ENCODE data around the gene SFXN5.
A peak's percentile ranks its signal among the peaks of the same experiment; 100 is the strongest.

SFXN5 gene

DNA sequence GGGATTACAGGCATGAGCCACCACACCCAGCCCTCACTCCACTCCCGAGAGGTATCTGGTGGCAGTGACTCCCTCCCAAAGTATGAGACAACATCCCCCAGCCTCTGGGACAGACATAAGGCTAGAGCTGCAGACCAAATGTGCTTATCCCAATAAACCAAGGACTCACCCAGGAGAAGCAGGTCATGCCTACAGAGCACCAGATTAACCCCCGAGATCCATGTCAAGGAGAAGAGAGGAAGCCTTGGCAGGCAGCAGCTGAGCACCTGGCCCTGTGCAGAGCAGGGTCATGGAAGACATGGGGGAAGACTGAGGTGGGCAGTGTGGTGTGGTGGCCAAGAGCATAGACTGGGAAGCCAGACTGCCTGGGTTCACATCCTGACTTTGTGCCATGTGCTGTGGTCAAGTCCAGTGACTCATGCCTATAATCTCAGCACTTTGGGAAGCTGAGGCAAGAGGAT lies 34.0 kb upstream of the SFXN5 start:
- no peaks in the 10 kb centered on the region for H3K9me3 ChIP-seq (ENCODE audit: control insufficient read depth, insufficient read depth, low read depth, low read length)
- H3K27ac ChIP-seq (ENCODE audit: extremely low read depth, low read depth, low read length), result no peak overlapping the region
- peaks cover 13% of the 10 kb centered on the region for H3K4me1 ChIP-seq (ENCODE audit: control insufficient read depth, insufficient read depth, low read length)
- no peak overlapping the region for H3K4me3 ChIP-seq (ENCODE audit: low read depth, low read length)
- ChIA-PET CTCF (interaction anchor here (0.6 to 2.3 kb wide), 2 partner anchors 20 to 74 kb away, joined by 10 to 11 read pairs; no protein-coding TSS in a partner anchor), POLR2A (no interaction called here)
- peaks cover 0 to 45% of the 10 kb centered on the region in 2 experiments; a peak in 1 of 3 replicates for H3K36me3 ChIP-seq (ENCODE audit: control insufficient read depth in 2 of 2, insufficient read depth in 1 of 2, low read length in 2 of 2)
- no peak for TF ChIP-seq ZNF214 (tag by site-specific recombination; IDR thresholded peaks at IDR 0.05; ENCODE audit: borderline replicate concordance)
- no peak for TF ChIP-seq ZNF768 (tag by site-specific recombination; IDR thresholded peaks at IDR 0.05)
- TF ChIP-seq ZNF596 (tag by site-specific recombination; IDR thresholded peaks at IDR 0.05), result no peak
- TF ChIP-seq ZNF23 (tag by site-specific recombination; IDR thresholded peaks at IDR 0.05; ENCODE audit: borderline replicate concordance), result no peak
- no peak for TF ChIP-seq ZNF211 (tag by site-specific recombination; IDR thresholded peaks at IDR 0.05; ENCODE audit: low read depth)
- no peak for TF ChIP-seq ZNF248 (tag by site-specific recombination; IDR thresholded peaks at IDR 0.05)
- TF ChIP-seq ZBTB17 (tag by site-specific recombination; IDR thresholded peaks at IDR 0.05), result no peak
- no peak for TF ChIP-seq ZNF660 (tag by site-specific recombination; IDR thresholded peaks at IDR 0.05)
- no peak for TF ChIP-seq KLF8 (tag by site-specific recombination; IDR thresholded peaks at IDR 0.05)
- TF ChIP-seq ZNF658 (tag by site-specific recombination; IDR thresholded peaks at IDR 0.05), result no peak
- no peak for TF ChIP-seq ZNF670 (tag by site-specific recombination; IDR thresholded peaks at IDR 0.05; ENCODE audit: low read depth)
- TF ChIP-seq KLF1 (tag by site-specific recombination; IDR thresholded peaks at IDR 0.05), result no peak
- TF ChIP-seq, protein P1, sequence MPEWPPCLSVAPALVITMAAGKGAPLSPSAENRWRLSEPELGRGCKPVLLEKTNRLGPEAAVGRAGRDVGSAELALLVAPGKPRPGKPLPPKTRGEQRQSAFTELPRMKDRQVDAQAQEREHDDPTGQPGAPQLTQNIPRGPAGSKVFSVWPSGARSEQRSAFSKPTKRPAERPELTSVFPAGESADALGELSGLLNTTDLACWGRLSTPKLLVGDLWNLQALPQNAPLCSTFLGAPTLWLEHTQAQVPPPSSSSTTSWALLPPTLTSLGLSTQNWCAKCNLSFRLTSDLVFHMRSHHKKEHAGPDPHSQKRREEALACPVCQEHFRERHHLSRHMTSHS (tag by site-specific recombination; IDR thresholded peaks at IDR 0.05), result no peak
- no peak for TF ChIP-seq ZNF621 (tag by site-specific recombination; IDR thresholded peaks at IDR 0.05)

DNA sequence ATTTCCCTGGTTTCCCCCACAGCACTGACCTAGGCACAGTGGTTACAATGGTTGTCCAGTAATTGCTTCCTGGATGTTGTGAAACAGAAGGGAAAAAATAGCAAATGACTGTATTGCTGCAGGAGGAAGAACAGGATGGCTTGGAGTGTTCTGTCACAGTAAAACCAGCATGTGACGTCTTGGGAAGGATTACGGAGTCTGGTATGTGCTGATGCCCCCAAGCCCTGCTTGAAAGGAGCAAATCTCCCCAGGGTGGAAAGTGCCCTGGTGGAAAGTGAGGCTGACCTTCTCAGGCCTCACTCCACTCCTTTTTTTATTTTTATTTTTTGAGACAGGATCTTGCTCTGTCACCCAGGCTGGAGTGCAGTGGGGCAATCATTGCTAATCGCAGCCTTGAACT lies 33.4 kb upstream of the SFXN5 start:
- ChIA-PET CTCF (interaction anchor here (0.6 to 2.3 kb wide), 2 partner anchors 19 to 75 kb away, joined by 10 to 11 read pairs; no protein-coding TSS in a partner anchor), POLR2A (no interaction called here)
- Histone ChIP-seq H3K4me3 (ENCODE audit: low read depth, low read length) (no peak overlapping the region), H3K27ac (ENCODE audit: extremely low read depth, low read depth, low read length) (no peak overlapping the region), H3K9me3 (ENCODE audit: control insufficient read depth, insufficient read depth, low read depth, low read length) (no peaks in the 10 kb centered on the region), H3K4me1 (ENCODE audit: control insufficient read depth, insufficient read depth, low read length) (peaks cover 10% of the 10 kb centered on the region), H3K36me3 (ENCODE audit: control insufficient read depth in 2 of 2, insufficient read depth in 1 of 2, low read length in 2 of 2) (peaks cover 0 to 47% of the 10 kb centered on the region in 2 experiments; a peak in 1 of 3 replicates)
- TF ChIP-seq, protein P2, sequence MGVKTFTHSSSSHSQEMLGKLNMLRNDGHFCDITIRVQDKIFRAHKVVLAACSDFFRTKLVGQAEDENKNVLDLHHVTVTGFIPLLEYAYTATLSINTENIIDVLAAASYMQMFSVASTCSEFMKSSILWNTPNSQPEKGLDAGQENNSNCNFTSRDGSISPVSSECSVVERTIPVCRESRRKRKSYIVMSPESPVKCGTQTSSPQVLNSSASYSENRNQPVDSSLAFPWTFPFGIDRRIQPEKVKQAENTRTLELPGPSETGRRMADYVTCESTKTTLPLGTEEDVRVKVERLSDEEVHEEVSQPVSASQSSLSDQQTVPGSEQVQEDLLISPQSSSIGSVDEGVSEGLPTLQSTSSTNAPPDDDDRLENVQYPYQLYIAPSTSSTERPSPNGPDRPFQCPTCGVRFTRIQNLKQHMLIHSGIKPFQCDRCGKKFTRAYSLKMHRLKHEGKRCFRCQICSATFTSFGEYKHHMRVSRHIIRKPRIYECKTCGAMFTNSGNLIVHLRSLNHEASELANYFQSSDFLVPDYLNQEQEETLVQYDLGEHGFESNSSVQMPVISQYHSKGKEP (tag by site-specific recombination; IDR thresholded peaks at IDR 0.05), result no peak
- TF ChIP-seq ZNF658 (tag by site-specific recombination; IDR thresholded peaks at IDR 0.05), result no peak

DNA sequence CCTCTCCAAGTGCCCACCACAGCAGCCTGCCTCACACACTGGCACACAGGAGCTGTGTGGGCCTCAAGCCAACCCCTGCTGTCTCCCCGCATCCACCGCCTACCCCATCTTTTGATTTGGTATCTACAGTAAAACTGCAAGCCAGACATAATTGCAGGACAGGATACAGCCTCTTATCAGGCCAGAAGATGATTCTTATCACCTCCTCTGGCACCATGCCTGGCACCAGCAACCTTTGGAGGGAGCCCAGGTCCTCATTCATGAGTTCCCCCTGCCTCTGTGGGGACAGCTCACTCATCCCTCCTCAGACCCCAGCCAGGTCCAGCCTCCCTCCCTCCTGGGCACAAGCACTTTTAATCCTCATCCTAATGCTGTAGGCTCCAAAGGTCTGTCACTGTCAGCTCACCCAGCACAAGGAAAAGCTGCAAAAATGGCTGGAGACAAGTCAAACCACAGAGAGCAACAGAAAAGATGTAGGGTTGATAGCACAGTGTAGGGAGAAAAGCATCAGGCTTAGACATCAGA lies 31.6 kb upstream of the SFXN5 start:
- Histone ChIP-seq H3K36me3 (ENCODE audit: control insufficient read depth in 2 of 2, insufficient read depth in 1 of 2, low read length in 2 of 2) (peaks cover 0 to 48% of the 10 kb centered on the region in 2 experiments; a peak in 1 of 3 replicates), H3K9me3 (ENCODE audit: control insufficient read depth, insufficient read depth, low read depth, low read length) (no peaks in the 10 kb centered on the region), H3K4me3 (ENCODE audit: low read depth, low read length) (no peak overlapping the region), H3K27ac (ENCODE audit: extremely low read depth, low read depth, low read length) (no peak overlapping the region), H3K4me1 (ENCODE audit: control insufficient read depth, insufficient read depth, low read length) (peaks cover 10% of the 10 kb centered on the region)
- TF ChIP-seq ZFHX2 (tag by site-specific recombination; conservative IDR thresholded peaks at IDR 0.05) (peak; percentile 83), KLF16 (tag by site-specific recombination; IDR thresholded peaks at IDR 0.05) (peak; percentile 39; the same call in 1 of the 2 replicates), ZNF114 (tag by site-specific recombination; IDR thresholded peaks at IDR 0.05) (no peak), EGR2 (tag by site-specific recombination; IDR thresholded peaks at IDR 0.05; ENCODE audit: low read depth) (peak; percentile 70), KLF10 (tag by site-specific recombination; IDR thresholded peaks at IDR 0.05) (no peak), ZBTB17 (tag by site-specific recombination; IDR thresholded peaks at IDR 0.05) (peak; percentile 69)
- TF ChIP-seq, protein P3, sequence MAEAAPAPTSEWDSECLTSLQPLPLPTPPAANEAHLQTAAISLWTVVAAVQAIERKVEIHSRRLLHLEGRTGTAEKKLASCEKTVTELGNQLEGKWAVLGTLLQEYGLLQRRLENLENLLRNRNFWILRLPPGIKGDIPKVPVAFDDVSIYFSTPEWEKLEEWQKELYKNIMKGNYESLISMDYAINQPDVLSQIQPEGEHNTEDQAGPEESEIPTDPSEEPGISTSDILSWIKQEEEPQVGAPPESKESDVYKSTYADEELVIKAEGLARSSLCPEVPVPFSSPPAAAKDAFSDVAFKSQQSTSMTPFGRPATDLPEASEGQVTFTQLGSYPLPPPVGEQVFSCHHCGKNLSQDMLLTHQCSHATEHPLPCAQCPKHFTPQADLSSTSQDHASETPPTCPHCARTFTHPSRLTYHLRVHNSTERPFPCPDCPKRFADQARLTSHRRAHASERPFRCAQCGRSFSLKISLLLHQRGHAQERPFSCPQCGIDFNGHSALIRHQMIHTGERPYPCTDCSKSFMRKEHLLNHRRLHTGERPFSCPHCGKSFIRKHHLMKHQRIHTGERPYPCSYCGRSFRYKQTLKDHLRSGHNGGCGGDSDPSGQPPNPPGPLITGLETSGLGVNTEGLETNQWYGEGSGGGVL (tag by site-specific recombination; IDR thresholded peaks at IDR 0.05), result peak; percentile 18; the same call in 1 of the 2 replicates
- TF ChIP-seq, protein P4, sequence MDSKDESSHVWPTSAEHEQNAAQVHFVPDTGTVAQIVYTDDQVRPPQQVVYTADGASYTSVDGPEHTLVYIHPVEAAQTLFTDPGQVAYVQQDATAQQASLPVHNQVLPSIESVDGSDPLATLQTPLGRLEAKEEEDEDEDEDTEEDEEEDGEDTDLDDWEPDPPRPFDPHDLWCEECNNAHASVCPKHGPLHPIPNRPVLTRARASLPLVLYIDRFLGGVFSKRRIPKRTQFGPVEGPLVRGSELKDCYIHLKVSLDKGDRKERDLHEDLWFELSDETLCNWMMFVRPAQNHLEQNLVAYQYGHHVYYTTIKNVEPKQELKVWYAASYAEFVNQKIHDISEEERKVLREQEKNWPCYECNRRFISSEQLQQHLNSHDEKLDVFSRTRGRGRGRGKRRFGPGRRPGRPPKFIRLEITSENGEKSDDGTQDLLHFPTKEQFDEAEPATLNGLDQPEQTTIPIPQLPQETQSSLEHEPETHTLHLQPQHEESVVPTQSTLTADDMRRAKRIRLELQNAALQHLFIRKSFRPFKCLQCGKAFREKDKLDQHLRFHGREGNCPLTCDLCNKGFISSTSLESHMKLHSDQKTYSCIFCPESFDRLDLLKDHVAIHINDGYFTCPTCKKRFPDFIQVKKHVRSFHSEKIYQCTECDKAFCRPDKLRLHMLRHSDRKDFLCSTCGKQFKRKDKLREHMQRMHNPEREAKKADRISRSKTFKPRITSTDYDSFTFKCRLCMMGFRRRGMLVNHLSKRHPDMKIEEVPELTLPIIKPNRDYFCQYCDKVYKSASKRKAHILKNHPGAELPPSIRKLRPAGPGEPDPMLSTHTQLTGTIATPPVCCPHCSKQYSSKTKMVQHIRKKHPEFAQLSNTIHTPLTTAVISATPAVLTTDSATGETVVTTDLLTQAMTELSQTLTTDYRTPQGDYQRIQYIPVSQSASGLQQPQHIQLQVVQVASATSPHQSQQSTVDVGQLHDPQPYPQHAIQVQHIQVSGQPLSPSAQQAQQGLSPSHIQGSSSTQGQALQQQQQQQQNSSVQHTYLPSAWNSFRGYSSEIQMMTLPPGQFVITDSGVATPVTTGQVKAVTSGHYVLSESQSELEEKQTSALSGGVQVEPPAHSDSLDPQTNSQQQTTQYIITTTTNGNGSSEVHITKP (tag by site-specific recombination; IDR thresholded peaks at IDR 0.05), result peak; percentile 66
- ChIA-PET POLR2A (no interaction called here), CTCF (no interaction called here)

Measured in HEK293 (cell line).